Psoas muscle (tissue), 8 donors: Measurements from ENCODE around the gene CHCT1. TPM values are rescaled to one million over a fixed set of nuclear protein-coding genes. Genes with fewer than 3 reads are reported as not detected.

Experiments
- ATAC-seq, 4 donors: fragments of 200-7000 bp; cut with Tn5 transposase; one replicate each; pipeline ENCODE4 v1.9.1; 2020; ENCODE audit warnings: moderate library complexity in 3 of 4, mild to moderate bottlenecking in 2 of 4
- DNase-seq, 2 donors: peaks; one replicate each; pipeline ENCODE4 v3.0.0-alpha.2; 2020
- H3K27ac ChIP-seq: fragments of 200-600 bp; one replicate; pipeline ENCODE4 v1.8.0; 2022
- H3K27me3 ChIP-seq, 3 donors: fragments of 200-600 bp in 1 of 3; one replicate each; pipeline versions ENCODE4 v1.6.1 to v1.8.0; 2013 to 2022; ENCODE audit warnings: low read length in 2 of 3, mild to moderate bottlenecking in 2 of 3, moderate library complexity in 1 of 3; ENCODE audit not compliant: insufficient read depth in 3 of 3
- H3K36me3 ChIP-seq, 2 donors: fragments of 200-600 bp in 1 of 2; one replicate each; pipeline versions ENCODE4 v1.6.1 to v1.8.0; 2013 to 2022; ENCODE audit warnings: low read depth in 1 of 2, mild to moderate bottlenecking in 1 of 2, moderate library complexity in 1 of 2; ENCODE audit not compliant: insufficient read depth in 1 of 2
- H3K4me1 ChIP-seq: fragments of 200-600 bp; one replicate; pipeline ENCODE4 v1.8.0; 2022
- H3K4me3 ChIP-seq: fragments of 200-600 bp; one replicate; pipeline ENCODE4 v1.8.0; 2022; ENCODE audit warnings: mild to moderate bottlenecking
- H3K9me3 ChIP-seq: fragments of 200-600 bp; one replicate; pipeline ENCODE4 v1.8.0; 2022
- CTCF ChIP-seq: fragments of 200-600 bp; IDR thresholded peaks from one replicate; pipeline ENCODE4 v1.8.0; 2022; ENCODE audit warnings: antibody characterized with exemption
- WGBS, 3 donors: extraction: QIAGEN DNeasy Blood & Tissue Kit; methylation state at CpG; one replicate each; pipeline versions ENCODE4 v1.1.6 to v1.1.7; 2013; 5-methylcytosine and 5-hydroxymethylcytosine counted together
- intact Hi-C, 2 donors: fragments of 100-400 bp; cut with DNase I; formaldehyde crosslinking; loops; one replicate each; pipeline versions ENCODE4 v1.11.0 to v1.14.2; 2022
- polyA plus RNA-seq, 3 donors: library from polyadenylated mRNA; stranded (reverse); fragments of 200-250 nt; gene quantifications; one replicate each; pipeline ENCODE4 v1.2.3, GENCODE V29; 2013
- total RNA-seq, 4 donors: library from RNA; stranded (reverse); fragmentation: NEBNext Ultra II Directional in 2 of 4; extraction: Animal tissue kit (Norgen Biotek cat#: 25700) in 2 of 4; gene quantifications; one replicate each; pipeline versions ENCODE4 v1.2.1 to v1.2.4, GENCODE V29; 2021 to 2023
- donor health status: healthy with polysubstance abuse.
- donor health status: DM: no; HTN: no; CAD: no; lungs with moderate emphysema.
- donor health status: Bipolar disorder and iron deficiency.
- donor health status: healthy.
- donor health status: DM: yes; HTN: yes; CAD: no.
- donor health status: DM: no; HTN: no; CAD: no.
- donor health status: DM: no; HTN: no; CAD: no.
- donor health status: DM: yes; HTN: yes; CAD: no.

CHCT1 gene
- total and polyA plus RNA-seq, 7 donors, result 0.05 to 0.67 TPM; not detected in 5

DNA sequence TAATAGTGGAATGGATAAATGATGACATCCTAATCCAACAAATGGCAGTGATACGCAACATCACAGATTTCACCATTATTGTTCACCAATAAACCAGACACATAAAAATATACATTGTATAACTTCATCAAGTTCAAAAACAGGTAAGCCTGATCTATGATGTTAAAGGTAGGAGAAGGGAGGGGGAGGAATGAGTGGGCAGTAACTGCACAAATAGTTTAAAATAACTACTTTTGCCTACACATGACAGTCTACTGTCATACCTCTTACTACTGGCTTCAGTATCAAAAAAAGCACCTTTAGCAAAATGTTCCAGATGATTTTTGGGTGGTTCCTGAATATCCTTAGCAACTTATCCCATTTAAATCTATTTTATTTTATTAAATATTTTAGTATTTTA lies 28.8 kb downstream of the CHCT1 start:
- intact Hi-C loops, result no loop called here
- TF ChIP-seq CTCF, result no peak

GRCh38 chr17:60451965-60452364 lies 29.7 kb downstream of the CHCT1 start:
- Histone ChIP-seq H3K36me3 (peaks cover 0 to 98% of the 10 kb centered on the region in 2 donors), H3K4me1 (peaks cover 10% of the 10 kb centered on the region), H3K4me3 (no peak overlapping the region), H3K27me3 (no peaks in the 10 kb centered on the region), H3K9me3 (no peaks in the 10 kb centered on the region), H3K27ac (no peak overlapping the region)
- no peak for DNase-seq
- intact Hi-C loops, result no loop called here
- no peak for TF ChIP-seq CTCF
- no peak for ATAC-seq

More for the DNA sequence above, 28.8 kb downstream of the CHCT1 start:
- H3K36me3 ChIP-seq, result peaks cover 0 to 98% of the 10 kb centered on the region in 2 donors
- no peak for ATAC-seq
- no peak overlapping the region for H3K4me3 ChIP-seq
- H3K9me3 ChIP-seq, result no peaks in the 10 kb centered on the region
- 95 to 97% (median 97%) methylated on average over 1 of the region's 1 CpG for WGBS, 3 donors
- no peak overlapping the region for H3K27ac ChIP-seq
- H3K27me3 ChIP-seq, result no peaks in the 10 kb centered on the region
- DNase-seq, result no peak
- H3K4me1 ChIP-seq, result peaks cover 10% of the 10 kb centered on the region

GRCh38 chr17:60455378-60455777 lies 33.1 kb downstream of the CHCT1 start:
- WGBS, 3 donors, result 84 to 87% (median 84%) methylated on average over 4 of the region's 4 CpGs
- H3K4me1 ChIP-seq, result peaks cover 10% of the 10 kb centered on the region
- DNase-seq (no peak), ATAC-seq (no peak)
- TF ChIP-seq CTCF, result no peak
- H3K36me3 ChIP-seq, result peaks cover 0 to 100% of the 10 kb centered on the region in 2 donors
- H3K9me3 ChIP-seq, result no peaks in the 10 kb centered on the region
- no peak overlapping the region for H3K27ac ChIP-seq
- intact Hi-C loops, result no loop called here
- no peaks in the 10 kb centered on the region for H3K27me3 ChIP-seq
- H3K4me3 ChIP-seq, result no peak overlapping the region

- ATAC-seq (no peak), DNase-seq (no peak)
- Histone ChIP-seq H3K36me3 (peaks cover 0 to 100% of the 10 kb centered on the region in 2 donors), H3K27me3 (no peaks in the 10 kb centered on the region), H3K9me3 (no peaks in the 10 kb centered on the region), H3K27ac (no peak overlapping the region), H3K4me1 (peaks cover 10% of the 10 kb centered on the region), H3K4me3 (no peak overlapping the region)
- intact Hi-C loops, result no loop called here
- 99 to 100% (median 100%) methylated on average over 2 of the region's 2 CpGs for WGBS, 3 donors
- TF ChIP-seq CTCF, result no peak
These were observed 34.9 kb downstream of the CHCT1 start for GRCh38 chr17:60457148-60457547.

- intact Hi-C loops, result no loop called here
- 97 to 100% (median 97%) methylated on average over 1 of the region's 1 CpG for WGBS, 3 donors
- DNase-seq, result no peak
- Histone ChIP-seq H3K4me1 (no peaks in the 10 kb centered on the region), H3K9me3 (no peaks in the 10 kb centered on the region), H3K27ac (no peak overlapping the region), H3K4me3 (no peak overlapping the region), H3K27me3 (no peaks in the 10 kb centered on the region), H3K36me3 (peaks cover 3 to 98% of the 10 kb centered on the region in 2 donors)
- TF ChIP-seq CTCF, result no peak
- no peak for ATAC-seq
These were observed 39.3 kb downstream of the CHCT1 start for GRCh38 chr17:60461584-60461983.
